ENCODE measurements around the gene UFC1.
A peak's percentile ranks its signal among the peaks of the same experiment; 100 is the strongest.

Gene UFC1

DNA sequence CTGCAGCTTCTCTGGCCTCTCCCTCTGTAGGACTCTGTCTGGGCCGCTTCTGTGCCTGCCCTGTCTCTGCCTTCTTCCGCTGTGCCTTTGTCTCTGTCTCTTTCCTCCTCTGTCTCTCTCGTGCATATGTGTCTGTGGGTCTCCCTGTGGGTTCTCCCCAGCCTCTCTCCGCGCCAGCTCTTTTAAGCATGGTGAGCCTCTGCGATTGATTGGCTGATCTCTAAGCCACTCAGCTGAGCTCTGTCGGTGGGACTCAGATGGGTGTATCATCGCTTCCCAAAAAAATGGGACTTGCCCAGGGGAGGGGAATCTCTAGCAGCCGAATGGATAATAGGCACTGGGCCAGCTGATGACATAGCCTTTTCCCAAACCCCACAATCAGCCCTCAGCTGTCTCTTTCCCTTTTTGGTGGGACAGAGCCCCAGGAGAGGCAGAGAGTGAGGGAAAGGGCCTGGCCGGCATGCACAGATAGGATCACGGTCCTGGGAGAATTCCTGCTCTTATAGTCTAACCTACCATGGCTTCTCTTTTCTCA lies 45.2 kb downstream of the UFC1 start, which contains the start of gene ADAMTS4:
Gene ADAMTS4, minus strand, starts transcription at position 158 of the 535 bp plus-strand sequence. CDS start 427 bp downstream, outside the sequence.
- peaks cover 68% of the 10 kb centered on the region for H3K4me1 Mint-ChIP-seq
- DNase-seq = no peak
- TF ChIP-seq, protein P1, sequence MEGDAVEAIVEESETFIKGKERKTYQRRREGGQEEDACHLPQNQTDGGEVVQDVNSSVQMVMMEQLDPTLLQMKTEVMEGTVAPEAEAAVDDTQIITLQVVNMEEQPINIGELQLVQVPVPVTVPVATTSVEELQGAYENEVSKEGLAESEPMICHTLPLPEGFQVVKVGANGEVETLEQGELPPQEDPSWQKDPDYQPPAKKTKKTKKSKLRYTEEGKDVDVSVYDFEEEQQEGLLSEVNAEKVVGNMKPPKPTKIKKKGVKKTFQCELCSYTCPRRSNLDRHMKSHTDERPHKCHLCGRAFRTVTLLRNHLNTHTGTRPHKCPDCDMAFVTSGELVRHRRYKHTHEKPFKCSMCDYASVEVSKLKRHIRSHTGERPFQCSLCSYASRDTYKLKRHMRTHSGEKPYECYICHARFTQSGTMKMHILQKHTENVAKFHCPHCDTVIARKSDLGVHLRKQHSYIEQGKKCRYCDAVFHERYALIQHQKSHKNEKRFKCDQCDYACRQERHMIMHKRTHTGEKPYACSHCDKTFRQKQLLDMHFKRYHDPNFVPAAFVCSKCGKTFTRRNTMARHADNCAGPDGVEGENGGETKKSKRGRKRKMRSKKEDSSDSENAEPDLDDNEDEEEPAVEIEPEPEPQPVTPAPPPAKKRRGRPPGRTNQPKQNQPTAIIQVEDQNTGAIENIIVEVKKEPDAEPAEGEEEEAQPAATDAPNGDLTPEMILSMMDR (IDR thresholded peaks at IDR 0.05) = no peak
- peak within 1 kb of the TSS; percentile 86 for H3K27ac Mint-ChIP-seq
- H3K27me3 Mint-ChIP-seq (ENCODE audit: low read depth, poor library complexity) = peaks cover 3% of the 10 kb centered on the region
- H3K9me3 Mint-ChIP-seq = no peaks in the 10 kb centered on the region
- peak within 1 kb of the TSS; percentile 79 for H3K4me3 Mint-ChIP-seq
- H3K36me3 Mint-ChIP-seq (ENCODE audit: low read depth) = peaks cover 4% of the 10 kb centered on the region

DNA sequence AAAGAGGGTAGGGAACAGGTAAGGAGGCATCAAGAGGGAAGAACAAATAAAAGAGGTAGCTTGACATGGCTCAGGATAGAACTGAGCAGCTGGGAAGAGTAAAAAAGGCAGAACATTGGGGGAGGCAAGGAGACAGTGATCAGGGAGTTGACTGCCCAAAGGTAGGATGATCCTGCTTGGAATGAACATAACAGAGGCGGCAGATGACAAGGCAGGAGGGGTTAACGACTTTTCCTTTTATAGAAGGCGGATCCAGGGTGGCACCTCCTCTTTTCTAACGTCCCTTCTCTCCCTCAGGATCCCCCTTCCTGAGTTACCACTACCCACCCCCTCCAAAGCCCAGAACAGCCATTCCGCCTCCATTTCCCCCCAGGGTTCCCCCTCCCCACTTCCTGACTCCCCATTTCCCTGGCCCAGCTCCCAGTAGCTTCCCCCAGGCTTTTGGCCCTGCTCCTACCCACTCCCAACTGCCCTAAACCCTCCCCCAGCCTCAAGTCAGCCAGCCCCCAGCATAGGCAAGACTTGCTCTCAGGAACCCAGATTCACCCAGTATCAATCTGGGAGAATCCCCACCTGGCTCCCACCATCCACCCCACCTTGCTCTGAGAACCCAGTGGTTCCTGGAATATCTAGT lies 45.8 kb downstream of the UFC1 start:
- Mint-ChIP-seq H3K9me3 (no peaks in the 10 kb centered on the region), H3K36me3 (ENCODE audit: low read depth) (peaks cover 10% of the 10 kb centered on the region), H3K4me1 (peaks cover 74% of the 10 kb centered on the region), H3K4me3 (peak overlapping the region; percentile 79), H3K27ac (peak overlapping the region; percentile 7), H3K27me3 (ENCODE audit: low read depth, poor library complexity) (peaks cover 3% of the 10 kb centered on the region)
- no peak for DNase-seq
- TF ChIP-seq, protein P1 (IDR thresholded peaks at IDR 0.05) = no peak

DNA sequence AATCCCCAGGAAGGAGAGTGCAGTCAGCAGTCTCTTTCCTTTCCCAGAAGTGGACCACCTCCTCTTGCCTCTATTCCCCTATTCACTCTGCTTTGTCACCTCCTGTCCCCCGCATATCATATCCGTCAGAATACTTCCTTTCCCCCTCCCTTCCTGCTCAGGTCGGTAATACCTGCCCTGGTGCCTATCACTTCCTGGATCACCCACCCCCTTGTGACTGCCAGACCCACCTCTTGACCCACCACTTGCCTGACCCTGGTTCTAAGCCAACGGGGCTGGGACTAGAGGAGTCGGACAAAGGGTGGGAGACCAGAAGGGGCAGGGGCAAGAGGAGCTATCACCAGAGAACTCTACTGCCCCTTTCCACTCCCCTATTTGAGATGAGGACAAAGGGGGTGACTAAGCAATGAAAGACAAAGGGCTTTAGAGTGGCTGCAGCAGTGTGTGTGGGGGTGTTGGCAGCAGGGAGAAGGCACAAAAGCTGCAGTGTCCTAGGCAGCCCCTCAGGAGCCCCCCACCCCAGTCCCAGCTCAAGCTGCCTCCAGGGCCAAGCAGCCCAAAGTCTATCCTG lies 46.7 kb downstream of the UFC1 start:
- TF ChIP-seq, protein P1 (IDR thresholded peaks at IDR 0.05) = no peak
- Mint-ChIP-seq H3K27me3 (ENCODE audit: low read depth, poor library complexity) (peaks cover 3% of the 10 kb centered on the region), H3K4me3 (no peak overlapping the region), H3K9me3 (no peaks in the 10 kb centered on the region), H3K4me1 (peaks cover 79% of the 10 kb centered on the region), H3K36me3 (ENCODE audit: low read depth) (peaks cover 16% of the 10 kb centered on the region), H3K27ac (peak overlapping the region; percentile 51)
- DNase-seq = no peak

DNA sequence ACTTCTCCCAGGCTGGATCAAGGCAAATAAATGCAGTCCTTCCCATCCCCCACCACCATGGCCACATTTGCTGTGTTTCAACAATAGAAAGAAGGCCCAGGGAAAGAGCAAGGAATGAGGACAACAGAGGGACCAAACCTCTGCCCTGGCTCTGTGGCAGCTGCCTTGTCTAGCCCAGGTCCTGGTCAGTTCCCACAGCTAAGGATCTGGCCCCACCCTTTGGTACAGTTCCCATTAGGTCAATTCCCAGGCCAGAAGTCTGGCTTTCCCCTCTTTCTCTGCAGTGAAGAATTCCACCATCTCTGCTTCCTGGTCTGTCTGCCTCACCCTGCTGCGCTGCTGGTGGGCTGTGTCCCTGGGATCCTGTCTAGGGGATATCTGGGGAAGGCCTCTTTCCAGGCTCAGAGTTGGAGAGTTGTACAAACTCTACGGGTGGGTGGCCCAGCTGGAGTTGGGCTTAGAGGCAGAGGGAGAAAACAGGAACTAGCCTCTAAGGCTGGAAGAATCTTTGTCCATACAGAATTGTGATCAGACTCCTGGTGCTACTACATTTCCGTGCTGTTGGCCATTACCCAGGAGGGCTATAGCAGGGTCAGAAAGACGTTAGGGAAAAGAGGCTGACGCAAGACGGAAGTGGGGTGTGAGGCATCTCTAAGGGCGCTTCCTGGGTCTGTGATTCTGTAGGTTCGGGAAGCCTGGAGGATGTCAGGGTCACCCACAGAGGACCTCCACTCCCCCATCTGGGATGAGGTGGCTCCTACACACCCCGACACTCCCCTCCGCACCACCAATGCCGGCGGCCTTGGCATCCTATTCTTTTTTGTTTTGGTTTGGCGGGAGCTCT lies 47.4 kb downstream of the UFC1 start:
- peaks cover 79% of the 10 kb centered on the region for H3K4me1 Mint-ChIP-seq
- H3K36me3 Mint-ChIP-seq (ENCODE audit: low read depth) = peaks cover 21% of the 10 kb centered on the region
- peak overlapping the region; percentile 90 for H3K27ac Mint-ChIP-seq
- no peaks in the 10 kb centered on the region for H3K9me3 Mint-ChIP-seq
- peaks cover 3% of the 10 kb centered on the region for H3K27me3 Mint-ChIP-seq (ENCODE audit: low read depth, poor library complexity)
- H3K4me3 Mint-ChIP-seq = peak overlapping the region; percentile 91
- TF ChIP-seq, protein P1 (IDR thresholded peaks at IDR 0.05) = no peak
- DNase-seq = no peak

DNA sequence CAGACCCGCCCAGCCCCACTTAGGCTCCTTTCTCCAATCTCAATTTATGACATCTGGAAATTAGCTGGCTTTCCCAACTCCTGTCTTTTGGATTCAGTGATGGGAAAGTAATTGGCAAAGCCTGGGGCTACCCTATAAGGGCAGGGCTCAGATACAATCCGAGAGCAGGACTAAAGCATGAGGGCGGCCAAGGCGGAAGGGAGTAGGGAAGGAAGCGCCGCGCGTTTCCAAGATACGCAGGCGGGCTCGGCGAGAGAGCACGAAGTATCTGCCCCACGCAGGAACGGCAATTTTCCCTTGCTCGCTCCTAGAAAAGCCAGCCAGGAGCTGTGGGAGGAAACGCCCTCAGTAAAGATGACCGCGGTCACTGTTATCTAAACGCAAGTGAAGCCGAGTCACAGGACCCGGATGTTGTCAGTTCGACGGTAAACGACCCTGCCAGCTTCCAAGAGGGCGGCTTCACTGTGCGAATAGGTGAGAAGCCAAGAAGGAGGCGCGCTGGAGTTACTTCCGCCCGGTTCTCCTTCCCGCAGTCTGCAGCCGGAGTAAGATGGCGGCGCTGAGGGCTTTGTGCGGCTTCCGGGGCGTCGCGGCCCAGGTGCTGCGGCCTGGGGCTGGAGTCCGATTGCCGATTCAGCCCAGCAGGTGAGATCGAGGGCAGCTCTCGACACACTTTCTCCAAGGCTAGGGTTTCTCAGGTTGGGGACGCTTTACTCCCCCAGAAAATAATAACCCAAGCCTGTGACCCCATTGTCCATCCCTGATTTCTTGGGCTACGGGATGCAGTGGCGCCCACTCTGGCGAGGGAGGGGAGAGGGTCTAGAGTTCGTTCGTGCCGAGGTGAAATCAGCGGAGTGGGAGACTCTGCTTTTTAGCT lies 48.3 kb downstream of the UFC1 start, which contains the start of gene NDUFS2:
Gene NDUFS2, plus strand, starts transcription at position 532 of the 877 bp plus-strand sequence. Its CDS starts 19 bp downstream, at position 551.
- peaks cover 74% of the 10 kb centered on the region for H3K4me1 Mint-ChIP-seq

More for the DNA sequence above, 48.3 kb downstream of the UFC1 start, which contains the start of gene NDUFS2:
- H3K9me3 Mint-ChIP-seq = no peaks in the 10 kb centered on the region
- peaks cover 3% of the 10 kb centered on the region for H3K27me3 Mint-ChIP-seq (ENCODE audit: low read depth, poor library complexity)
- peak within 1 kb of the TSS; percentile 91 for H3K4me3 Mint-ChIP-seq
- H3K27ac Mint-ChIP-seq = peak within 1 kb of the TSS; percentile 97
- DNase-seq = peak; percentile 92
- TF ChIP-seq, protein P1 (IDR thresholded peaks at IDR 0.05) = peak; percentile 10
- H3K36me3 Mint-ChIP-seq (ENCODE audit: low read depth) = peaks cover 30% of the 10 kb centered on the region
